Epidermal melanocyte (primary cell): ENCODE results near the gene APOBEC2.

Source experiments
- DNase-seq: peaks from one replicate; pipeline ENCODE4 v3.0.0; 2011; ENCODE audit warnings: low spot score; ENCODE audit not compliant: insufficient read length

Gene APOBEC2

DNA sequence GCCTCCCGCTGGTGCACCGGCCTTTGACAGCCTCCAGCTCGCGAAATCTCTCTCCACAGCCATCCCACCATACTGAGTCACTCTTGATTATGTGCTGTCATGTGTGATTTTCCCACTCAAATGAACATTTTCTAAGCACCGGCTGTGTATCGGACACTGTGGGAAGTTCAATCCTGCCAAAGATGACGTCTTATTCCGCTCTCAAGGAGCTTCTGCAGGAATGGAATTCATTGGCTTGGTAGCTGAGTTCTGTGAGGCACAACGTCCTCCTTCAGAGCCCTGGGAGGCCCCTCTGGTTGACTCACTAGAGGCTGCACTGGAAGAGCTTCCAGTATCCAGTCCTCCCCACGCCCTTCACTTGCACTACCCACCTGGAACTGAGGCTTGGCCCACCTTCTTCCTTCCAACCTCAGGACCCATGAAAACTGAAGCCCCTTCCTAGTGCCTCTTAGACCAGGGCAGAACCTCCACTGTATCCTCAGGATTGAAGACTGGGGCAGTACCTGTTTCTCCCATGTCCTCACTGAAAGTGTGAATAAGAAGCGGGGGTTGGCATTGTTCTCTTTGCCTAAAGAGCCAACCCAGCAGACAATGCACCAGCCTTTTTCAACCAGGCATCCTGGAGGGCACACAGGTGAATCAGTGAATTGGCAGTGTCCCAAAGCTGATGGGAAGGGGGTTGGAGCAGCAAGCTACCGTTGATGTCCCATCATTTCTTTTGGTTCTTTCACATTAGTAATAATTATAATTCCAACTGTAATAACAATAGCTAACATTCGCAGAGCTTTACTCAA lies 15.7 kb upstream of the APOBEC2 start:
- DNase-seq, result no peak

DNA sequence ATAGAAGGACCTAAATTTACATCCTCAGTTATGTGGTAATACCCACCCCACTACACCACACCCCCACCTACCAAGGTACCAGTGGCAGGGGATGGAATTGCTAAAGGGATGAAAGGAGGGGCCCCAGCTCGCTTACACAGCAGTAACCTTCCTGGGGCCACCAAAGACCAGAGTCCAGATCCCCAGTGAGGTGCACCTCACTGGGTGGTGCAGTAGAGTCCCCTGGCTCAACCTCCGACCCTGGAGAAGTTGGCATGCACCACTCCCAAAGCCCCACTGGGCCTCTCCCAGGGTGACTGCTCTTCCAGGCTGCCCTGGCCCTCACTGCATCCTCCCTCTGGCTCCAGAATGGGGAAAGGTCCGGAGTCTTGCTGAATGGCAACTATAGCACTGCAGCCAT lies 14.8 kb upstream of the APOBEC2 start:
- no peak for DNase-seq

DNA sequence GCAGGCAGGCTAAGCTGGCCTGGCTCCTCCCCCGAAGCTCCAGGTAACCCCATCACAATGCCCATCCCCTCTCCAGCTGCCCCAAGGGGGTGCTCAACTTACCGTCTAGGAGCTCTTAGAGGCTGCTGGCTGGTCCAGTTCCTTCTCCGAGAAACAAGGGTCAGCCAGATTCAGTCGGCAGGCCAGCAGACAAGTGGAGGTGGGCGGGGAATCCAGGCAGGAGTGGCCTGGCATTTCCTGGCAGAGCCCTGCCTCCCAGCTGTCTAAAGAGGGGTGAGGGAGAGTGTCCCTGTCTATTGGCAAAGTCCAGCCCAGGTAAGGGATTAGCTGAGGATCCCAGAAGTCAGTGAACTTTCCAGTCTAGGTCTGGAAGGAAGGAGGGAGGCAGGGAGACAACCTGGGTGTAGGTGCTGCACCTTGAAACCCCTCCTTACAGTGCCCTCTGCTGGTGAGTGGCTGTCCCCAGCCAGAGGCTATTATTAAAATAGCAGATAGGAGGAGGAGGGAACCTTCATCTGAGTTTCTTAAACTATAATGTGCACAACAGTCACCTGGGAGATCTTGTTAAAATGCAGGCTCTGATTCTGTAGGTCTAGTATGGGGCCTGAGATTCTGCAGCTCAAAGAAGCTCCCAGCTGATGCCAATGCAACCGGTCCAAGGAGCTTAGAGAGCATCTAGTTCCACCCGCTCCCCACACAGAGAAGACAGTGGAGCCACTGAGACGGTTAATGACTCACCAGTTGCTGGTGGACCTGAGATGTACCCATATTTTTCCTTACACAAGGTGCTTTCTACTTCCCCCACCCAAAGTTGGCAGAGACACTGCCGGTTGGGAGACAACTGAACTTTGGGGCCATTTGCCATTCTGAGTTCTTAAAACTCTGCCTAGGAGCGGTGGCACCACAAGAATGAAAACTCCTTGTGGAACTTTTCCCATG lies 13.7 kb upstream of the APOBEC2 start, which contains the start of gene UNC5CL:
TSS of gene UNC5CL (minus strand) at position 162 of the 939 bp plus-strand sequence. CDS start 4,147 bp downstream, outside the sequence.
- DNase-seq, result no peak

DNA sequence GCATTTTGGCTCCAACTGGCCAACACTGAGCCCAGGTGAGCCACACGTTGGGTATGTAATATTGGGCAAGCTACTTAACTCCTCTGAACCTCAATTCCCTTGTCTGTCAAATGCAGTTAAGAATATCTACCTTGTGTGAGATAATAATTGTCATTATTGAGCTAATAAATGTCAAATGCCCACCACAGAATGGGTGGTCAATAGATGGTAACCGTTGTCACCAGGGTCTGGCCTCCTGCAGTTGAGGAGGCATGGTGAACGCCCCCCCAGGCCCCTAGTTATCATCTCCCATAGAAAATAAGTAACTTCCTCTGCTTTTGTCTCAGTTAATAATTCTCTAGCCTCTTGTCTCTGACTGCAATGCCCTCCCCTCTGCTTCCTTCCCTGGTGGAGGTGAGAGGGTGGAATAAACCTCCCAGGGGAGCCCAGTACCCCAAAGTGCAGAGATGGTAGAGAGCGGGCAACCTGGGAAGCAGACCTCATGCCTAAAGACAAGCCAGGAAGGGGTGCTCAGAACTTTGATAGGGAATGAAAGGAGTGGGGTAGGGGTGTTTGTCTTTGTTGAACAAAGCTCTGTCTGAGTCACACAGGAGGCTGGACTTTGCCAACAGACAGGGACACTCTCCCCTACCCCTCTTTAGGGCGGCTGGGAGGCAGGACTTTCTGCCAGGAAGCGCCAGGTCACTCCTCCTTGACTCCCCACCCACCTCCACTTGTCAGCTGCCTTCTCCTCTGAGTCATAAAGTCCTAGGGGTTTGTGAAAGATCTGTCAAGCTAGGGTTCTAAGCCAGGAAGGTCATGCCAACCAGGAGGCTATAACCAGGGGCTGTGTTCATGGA lies 12.7 kb upstream of the APOBEC2 start:
- no peak for DNase-seq

DNA sequence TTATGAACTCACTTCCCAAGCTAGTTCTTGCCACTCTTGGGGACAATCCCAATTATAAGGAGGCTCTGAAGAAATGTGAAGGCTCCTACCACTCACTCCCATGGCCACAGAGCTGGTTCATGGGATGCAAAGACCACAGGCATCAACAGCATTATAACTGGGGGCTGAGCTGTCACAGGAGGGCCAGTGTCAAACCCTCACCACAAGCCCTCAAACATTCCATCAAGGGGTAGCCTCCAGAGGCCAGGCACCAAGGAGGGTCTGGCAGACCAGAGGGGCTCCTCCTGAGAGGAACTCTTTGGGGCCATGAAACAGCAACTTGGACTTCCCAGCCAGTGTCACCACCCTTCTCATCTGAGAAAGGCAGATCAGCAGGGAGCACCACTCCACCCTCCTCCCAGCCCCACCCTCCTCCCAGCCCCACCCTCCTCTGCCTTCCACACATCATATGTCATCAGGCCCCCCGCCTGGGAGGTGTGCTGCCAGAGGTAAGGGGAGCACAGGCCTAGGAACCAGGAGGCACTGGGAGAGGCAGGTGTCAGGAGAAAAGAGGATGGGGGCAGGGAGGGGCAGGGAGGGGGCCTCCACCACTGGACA lies 12.0 kb upstream of the APOBEC2 start:
- no peak for DNase-seq

DNA sequence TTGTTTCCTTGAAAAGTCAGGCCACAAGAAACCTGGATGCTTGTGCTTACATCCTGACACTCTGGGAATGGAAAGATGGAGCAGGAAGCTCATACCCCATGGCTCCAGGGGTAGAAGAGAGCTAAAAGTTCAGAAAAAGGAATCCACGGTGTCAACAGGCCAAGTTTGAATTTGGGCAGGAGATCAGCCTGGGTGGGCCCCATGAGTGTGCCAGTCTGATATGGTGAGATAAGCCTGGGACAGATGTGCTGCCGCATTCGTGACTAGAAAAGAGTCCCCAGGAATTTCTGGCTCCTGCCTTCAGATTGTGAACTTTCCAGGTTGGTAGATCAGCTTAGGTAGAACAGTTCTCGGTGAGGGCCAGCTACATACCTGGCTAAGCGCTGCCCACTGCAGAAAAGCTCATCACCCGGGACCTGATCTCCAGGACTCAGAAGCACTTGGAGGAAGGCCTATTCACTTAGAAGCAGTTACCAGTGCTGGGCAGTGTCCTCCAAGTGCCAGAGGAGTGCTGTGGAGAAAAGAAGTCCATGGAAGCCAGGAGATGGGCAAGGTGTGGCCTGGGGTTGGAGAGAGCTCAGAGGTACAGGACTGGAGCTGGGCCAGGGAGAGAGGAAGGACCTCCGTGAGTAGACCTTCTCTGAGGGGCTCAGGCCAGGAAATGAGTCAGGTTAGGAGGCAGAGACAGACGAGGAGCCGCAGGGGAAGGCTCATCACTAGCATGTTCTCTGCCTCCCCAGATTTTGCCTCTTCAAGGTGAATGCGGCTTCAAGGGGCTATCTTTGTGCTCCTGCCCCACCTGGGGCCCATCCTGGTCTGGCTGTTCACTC lies 10.6 kb upstream of the APOBEC2 start, which contains the start of gene TSPO2:
TSS of gene TSPO2 (plus strand) at position 242 of the 830 bp plus-strand sequence. CDS start at position 761, 519 bp downstream.
- no peak for DNase-seq

DNA sequence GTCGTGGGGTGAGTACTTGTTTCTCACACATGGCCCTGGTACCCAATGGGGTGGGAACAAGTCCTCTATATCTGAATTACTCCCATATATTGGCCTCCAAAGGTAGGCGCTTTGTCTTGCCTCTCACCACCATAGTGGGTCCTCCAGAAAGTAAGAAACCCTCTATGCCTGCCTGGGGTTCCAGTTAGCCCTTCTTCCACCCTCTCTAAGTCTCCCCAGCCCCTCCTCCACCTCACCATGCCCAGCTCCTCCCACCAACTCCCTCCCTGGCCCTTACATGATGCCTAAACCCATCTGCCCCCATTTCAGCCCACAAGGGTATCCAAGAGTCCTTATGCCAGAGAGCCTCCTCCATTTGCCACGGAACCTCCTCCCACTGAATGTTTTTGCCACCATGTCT lies 9.9 kb upstream of the APOBEC2 start:
- no peak for DNase-seq

DNA sequence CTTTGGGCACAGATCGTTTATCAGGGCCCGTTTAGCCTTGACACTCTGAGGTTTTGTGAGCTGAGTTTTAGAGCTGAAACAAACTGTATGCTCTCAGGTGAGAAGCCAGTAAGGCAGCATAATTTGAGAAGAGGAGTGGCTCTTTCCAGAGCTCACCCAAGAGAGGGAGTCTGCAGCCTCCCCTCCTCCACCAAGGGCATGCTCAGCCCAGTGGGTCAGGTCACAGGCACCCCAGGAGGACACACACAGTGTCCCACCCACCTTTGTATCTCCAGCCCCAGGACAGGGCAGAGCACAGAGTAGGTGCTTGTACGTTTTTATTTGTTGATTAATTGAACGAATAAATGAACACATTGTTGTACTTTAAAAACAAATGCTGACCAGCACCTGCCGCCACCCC lies 7.3 kb upstream of the APOBEC2 start:
- DNase-seq, result no peak

DNA sequence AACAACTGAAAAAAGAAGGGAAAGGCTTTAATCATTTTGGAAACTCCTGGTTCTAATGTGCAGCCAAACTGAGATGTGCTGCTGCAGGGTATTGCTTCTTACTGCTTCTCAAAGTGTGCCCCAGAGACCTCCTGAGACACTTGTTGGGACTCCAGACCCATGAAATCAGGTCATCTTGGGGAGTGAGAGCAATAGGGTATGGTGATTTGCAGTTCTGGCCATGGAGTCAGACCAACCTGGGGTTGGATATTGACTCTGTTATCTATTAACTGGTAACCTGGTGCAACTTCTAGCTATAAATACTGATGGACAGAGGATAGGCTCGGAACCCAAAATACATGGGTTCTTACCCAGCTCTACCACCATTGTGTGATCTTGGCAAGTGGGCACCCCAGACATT lies 6.9 kb upstream of the APOBEC2 start:
- DNase-seq, result no peak

DNA sequence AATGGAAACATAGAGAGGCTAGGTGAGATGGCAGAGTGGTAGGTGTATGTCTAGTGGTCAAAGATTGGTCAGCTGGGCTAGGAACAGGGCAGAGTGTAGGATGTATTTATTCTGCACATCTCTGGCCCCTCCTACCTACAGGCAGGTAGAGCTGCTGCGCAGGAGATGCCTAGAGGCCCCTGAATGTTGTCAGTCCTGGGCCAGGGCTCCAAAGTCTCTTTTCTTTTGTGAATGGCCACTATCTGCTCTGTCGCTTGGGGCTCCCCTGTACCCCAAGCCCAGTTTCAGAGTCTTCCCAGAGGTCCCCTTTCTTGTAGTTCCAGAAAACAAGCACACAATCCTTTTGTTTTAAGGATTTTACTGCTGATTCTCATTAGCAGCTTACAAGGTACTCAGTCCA lies 5.7 kb upstream of the APOBEC2 start:
- DNase-seq, result no peak

DNA sequence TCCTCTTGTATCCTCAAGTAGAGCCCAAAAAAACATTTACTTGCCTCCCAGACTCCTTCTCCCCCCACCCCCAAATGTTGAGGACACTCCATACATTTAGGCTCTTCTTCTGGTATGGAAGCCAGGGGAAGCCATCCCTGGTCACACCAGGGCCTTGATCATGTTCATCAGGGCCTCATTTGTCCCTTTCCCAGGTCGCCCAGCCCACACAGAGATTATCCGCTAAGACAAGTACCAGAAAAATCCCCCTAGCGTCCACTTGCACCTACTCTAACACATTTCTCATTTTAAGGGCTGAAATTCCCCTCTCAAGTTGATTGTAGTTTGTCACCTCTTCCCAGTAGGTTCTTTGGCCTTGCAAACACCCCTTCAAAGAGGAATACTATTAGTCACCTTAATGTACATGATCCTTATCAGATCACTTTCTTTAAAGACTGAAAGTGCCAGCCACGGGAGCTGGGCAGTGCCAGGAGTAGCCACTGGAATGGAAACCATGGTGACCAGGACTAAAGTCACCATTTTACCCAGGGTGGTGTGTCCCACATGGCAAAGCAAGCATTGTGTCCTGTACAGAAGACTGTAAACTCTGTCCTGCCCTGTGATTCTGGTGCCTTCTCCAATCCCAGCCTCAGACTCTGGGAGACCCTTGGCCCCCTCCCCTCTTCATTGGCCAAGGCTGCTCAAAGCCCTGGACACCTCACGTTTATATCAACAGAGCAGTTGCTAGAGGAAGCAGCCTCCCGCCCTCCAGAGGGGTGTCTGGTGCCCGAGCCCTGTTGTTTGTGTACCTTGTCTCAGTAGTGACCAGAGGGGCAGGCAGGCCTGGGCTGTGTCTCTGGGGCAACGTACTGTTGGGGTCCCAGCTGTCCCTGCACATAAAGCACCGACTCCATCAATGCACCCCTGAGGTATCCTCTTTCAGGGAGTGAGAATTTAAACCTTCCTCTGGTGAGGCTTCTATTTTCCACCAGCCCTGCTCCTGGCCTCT lies 5.0 kb upstream of the APOBEC2 start:
- DNase-seq, result no peak

DNA sequence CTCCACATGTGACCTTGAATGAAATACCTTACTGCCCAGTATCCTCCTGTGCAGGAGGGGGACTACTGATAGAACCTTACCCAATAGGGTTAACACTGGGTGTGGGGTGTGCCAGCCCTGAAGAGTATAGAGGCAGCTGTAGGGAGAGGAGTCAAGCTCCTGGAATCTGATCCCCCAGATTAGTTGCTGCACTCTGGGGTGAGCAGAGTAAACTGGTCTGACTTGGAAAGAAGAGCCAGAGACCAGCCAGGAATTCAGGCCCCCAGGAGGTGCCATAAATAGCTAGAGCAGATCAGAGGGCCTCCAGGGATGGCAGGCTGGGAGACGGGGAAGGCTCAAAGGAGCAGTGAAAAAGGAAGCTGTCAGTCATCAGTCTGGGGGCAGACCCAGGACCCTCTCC lies 3.5 kb upstream of the APOBEC2 start:
- DNase-seq, result no peak

DNA sequence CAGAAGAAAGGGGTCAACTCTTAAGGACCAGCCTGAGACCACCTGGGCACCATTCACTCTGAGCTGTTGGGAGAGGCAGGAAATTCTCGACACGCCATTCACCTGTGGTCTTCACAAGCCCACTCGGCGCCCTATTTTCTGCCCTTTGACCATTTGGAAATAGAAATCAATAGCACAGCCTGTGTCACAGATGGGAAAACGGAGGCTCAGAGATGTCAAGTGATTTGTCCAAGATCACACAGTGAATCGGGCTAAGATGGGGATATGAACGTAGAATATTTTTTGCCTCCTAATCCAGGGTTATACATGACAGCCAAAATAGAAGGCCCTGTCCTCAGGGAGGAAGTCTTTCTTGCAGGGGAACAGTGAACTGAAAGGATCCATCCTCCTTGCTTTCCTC lies 3.0 kb upstream of the APOBEC2 start:
- no peak for DNase-seq

DNA sequence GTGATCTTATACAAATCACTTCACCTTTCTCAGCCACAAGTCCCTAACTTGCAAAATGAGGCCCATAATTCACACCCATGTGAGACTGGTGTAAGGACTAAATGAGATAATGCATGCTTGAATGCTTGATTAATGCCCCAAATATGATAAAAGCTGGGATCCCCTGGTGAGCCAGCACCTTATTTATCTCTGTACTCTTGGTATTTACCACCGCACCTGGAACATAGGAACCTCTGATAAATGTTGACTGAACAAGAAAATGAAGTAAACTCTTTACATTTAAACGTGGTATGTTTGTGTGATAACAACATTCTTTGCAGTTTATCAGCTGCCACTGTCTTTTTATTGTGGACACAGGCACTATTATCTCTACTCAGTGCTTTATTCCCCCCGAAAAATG lies 2.5 kb upstream of the APOBEC2 start:
- no peak for DNase-seq

DNA sequence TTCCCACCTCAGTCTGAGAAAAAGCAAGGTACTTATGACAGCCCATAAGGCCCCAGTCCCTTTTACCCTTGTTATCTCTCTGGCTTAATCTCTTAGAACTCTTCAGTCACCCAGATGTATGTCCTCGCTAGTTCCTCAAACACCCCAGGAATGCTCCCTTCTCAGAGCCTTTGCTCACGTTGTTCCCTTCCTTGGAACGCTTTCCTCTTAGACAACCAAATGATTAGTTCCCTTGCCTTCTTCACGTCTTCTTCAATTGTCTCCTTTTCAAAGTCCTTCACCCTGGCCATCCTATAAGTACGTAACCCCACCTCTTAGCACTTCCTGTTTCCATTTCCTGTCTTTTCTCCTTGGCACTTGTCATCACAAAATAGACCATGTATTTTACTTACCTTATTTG lies 1.1 kb upstream of the APOBEC2 start:
- no peak for DNase-seq

DNA sequence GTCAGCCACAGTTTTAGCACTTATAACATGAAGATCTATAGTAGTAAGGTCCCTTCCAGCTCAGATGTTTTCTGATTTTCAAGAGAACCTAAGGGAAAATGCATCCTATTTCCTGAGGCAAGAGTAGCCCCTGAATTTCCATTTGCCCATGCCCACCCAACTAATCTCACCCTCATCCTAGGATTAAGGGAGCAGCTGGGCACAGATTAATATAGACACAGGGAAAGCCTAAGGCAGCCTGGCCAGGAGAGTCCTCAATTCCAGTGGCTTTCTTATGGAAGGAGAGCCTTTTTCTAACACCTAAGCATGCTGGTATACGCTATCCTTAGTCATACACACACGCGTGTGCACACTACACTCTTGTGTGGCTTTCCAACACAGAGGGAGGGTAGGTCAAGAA lies 1.5 kb downstream of the APOBEC2 start:
- DNase-seq, result no peak

DNA sequence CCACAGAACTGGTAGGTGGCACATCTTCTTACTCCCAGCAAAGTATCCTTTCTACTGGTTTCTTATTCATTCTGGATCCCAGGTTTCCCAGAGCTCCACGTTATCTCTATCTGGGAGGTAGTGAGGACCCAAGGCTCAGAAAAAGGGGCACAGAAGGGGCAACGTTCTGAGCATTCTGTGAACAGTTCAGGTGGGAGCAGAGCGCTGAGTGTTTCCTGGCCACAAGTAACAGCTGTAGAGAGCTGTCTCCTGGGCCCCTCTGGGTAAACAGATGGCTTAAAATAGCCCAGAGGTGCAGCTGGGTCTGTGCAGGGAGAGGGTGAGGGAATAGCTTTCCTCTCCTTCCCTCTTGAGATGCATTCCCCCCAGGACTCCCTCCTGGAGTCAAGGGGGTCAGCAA lies 2.1 kb downstream of the APOBEC2 start:
- DNase-seq, result no peak

DNA sequence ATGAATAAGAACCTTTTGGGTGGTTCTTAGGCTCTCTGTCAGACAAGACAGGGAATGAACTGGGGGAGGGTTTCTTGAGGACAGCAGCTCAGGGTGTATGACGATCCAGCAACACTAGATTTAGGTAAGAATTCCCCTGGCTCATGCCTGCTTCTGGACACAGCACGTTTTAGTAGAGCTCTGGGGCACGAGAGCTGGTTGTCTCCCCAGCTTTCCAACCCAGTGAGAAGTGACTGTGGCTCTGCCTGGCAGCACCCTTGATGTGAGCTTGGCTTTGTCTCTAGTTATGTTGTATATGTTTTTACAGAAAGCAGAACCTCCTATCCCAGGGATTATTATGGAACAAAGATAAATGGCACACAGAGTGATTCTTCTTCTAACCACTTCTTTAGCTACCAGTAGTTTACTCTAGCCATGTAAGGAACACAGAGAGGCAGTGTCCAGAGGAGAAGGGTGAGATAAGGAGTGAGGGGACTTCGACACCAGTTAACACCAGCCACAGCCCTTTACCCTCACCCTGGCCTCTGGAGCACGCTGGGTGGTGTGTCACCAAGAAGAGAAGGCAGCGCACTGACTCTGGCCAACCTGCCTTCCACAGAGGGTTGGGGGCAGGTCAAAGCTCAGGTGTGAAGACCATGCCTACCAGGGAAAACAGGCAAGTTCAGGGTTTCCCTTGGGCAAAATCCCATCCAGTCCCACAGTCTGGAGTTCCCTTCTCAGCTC lies 3.9 kb downstream of the APOBEC2 start:
- DNase-seq, result no peak
